GM19099 (cell line): ENCODE results near the gene ASTN2.

Experiments used
- POLR2A ChIP-seq: IDR thresholded peaks from 3 replicates; pipeline ENCODE4 v1.6.1; 2011; ENCODE audit warnings: low read depth; ENCODE audit not compliant: insufficient read length; ENCODE audit errors: extremely low read depth

ASTN2 gene

GRCh38 chr9:116524778-116525470 lies 889.9 kb downstream of the ASTN2 start:
- no peak for TF ChIP-seq POLR2A

DNA sequence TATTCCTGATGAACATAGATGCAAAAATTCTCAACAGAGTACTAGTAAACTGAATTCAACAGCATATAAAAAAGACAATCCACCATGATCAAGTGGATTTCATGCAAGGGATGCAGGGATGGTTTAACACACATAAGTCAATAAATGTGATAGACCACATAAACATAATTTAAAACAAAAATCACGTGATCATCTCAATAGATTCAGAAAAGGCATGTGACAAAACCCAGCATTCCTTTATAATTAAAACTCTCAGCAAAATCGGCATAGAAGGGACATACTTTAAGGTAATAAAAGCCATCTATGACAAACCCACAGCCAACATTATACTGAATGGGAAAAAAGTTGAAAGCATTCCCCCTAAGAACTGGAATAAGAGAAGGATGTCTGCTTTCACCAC lies 894.6 kb downstream of the ASTN2 start:
- no peak for TF ChIP-seq POLR2A

DNA sequence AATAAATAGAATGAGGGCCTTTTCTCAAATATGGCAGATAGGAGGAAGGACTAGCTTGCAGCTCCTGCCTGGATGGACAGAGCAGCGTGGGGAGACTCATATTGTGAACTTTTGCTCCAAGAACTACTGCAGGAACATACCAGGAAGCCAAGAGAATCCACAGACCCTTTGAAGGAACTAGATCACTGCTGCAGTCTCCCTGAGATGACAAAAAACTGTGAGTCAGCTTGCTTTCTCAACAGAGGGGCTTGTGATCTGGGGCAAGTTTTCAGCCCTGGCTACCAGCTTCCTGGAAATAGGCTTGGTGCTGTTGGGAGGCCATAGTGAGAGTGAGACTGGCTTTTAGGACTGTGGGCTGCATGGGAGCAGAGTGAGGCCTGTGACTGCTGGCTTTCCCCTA lies 898.4 kb downstream of the ASTN2 start:
- no peak for TF ChIP-seq POLR2A

DNA sequence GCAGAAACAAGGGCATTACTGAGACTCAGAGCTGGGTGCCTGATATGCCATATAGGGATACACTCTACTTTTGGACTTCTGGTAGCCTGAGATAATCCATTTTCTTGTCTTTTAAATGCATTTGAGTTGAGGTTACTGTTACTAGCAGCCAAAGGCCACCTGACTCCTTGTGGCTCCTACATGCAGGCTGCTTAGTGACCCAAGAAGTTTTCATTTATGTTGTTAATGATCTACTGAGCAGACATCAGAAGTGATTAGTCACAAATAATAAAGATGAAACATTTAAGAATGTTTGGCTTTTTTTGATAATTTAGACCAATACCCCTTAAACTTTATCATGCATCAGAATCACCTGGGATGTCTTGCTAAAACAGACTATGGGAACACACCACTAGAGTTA lies 899.3 kb downstream of the ASTN2 start:
- no peak for TF ChIP-seq POLR2A

GRCh38 chr9:116506685-116507084 lies 908.2 kb downstream of the ASTN2 start:
- no peak for TF ChIP-seq POLR2A

DNA sequence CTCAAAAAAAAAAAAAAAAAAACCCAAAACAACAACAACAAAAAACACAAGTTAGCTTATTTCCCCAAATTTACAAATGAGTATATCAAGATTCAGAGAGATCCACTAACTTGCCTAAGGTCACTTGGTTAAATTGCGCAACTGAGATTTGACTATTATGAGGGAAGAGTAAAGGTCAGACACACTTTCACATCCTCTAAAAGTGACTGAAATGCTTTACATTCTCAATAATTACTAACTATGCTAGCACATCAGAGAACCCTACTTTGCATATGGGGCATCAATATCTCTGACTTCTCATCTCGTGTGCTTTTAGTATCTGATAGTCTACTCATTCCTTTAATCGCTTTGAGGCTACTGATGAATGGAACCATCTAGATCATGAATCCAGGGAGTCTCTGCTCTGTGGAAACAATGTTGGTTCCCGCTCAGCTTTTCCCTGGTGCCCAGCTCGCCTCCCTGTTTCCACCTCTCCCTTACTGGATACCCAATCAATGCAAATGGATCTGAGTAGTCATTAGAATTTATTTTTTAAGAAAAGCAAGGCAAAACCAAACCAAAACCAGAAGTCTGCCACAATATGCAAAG lies 909.9 kb downstream of the ASTN2 start:
- TF ChIP-seq POLR2A: no peak

DNA sequence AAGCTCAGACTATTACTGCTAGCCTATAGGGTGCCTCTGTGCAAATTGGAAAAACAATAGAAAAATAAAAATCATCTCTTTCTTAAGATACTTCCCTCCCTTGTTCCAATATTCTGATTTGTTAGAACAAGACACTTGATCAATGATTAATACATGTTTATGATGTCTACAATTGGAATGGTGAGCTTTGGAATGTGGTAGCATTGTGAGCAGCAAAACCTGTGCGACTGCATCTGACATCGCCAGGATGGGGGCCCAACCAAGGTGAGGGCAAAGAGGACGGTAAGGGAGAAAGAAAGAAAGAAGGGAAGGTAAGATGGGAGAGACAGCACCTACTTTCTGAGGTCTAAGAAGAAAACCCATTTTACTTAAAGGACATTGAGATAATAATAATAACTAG lies 910.8 kb downstream of the ASTN2 start:
- no peak for TF ChIP-seq POLR2A

- TF ChIP-seq POLR2A: no peak
These were observed 912.1 kb downstream of the ASTN2 start for GRCh38 chr9:116502746-116503145.

DNA sequence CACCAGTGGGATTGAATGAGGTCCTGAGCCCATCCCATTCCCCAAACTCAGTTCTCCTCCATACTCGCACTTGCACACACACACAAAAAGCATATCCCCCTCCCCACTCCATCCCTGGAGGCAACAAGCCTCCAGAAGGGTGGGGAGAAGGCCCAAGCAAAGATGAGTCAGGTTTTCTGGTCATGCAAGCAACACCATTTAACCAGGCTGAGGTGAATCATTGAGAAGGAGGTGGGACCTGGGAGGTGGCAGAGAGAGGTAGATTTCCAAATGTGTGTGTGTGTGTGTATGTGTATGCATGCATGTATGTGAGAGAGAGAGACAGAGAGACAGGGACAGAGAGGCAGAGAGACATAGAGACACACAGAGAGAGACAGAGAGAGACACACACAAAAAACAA lies 913.0 kb downstream of the ASTN2 start:
- TF ChIP-seq POLR2A: no peak

GRCh38 chr9:116499986-116500871 lies 914.6 kb downstream of the ASTN2 start:
- no peak for TF ChIP-seq POLR2A

DNA sequence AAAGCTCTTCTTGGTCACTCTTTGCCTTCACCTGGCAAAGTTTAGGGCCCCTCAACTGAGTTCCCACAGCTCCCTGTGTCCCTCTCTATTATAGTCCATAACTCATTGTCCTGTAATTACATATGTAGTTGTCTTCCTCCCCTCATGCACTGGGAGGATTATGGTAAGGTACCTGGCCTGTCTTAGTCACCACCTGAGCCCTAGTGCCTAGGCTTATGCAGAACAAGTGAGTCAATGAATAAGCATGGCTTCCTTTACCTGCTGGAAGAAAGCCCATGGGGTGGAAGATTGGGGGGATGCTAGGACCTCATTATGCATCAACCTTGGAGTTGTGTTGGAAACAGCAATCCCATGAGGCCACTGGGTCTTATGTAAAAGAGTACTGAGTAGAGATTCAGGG lies 915.4 kb downstream of the ASTN2 start:
- no peak for TF ChIP-seq POLR2A

DNA sequence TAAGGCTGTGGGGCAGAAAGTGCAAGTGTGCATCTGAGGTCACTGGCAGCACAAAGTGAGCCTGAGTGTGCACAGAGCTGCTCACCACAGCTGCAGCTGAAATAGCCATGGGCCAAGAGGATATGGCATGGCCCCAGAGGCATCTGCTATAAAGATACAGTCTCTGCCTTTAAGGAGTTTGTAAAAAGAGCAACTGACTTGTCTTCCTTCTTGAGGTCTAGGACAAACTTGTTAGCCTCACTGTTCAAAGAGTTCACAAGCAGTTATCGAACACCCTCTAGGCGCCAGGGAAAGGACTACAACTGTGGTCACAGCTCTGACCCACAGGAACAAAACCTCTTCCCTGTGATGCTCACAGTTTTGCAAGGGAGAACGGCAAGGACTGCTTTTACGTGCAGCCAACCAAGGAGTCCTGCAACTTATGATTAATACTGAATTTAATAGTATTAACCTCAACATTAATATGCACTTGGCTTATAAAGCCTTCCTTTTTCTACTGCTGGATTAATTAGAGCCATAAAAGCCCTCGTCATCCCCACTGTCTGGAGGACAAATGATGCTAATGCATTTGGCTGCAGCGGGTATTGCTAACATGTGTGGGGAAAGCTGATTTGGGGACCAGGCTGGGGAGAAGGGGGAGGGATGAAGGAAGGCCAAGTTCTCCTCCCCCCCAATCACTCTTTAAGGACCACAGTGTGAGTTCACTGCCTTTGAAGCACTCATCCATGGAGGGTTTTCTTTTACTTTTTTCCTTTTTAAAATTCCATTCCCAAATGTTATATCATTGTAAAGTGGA lies 917.6 kb downstream of the ASTN2 start:
- no peak for TF ChIP-seq POLR2A

DNA sequence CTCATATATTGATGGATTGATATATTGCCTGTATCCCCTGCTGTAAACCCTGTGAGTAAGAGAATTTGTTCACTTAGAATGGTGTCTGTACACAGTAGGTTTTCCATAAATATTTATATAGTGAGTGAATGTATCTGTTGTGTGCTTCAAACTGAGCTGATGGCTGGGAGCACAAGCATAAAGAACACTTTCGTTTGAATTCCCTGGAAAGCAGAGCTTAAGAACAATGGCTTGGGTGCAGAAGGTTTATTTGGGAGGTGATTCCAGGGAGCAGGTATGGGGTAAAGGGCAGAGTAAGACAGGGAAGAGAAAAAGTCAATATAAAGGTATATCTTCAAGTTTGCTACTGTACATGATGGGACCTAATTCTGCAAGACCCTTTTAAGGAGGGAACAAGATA lies 918.7 kb downstream of the ASTN2 start:
- no peak for TF ChIP-seq POLR2A

GRCh38 chr9:116495725-116496124 lies 919.1 kb downstream of the ASTN2 start:
- TF ChIP-seq POLR2A: no peak
